HG03097 (cell line): ENCODE measurements around the gene GALNS.
"Not testable (repeated sequence)": the region's sequence is repeated elsewhere in the genome, so short reads cannot be mapped to it uniquely, and the experiment has no call there.

Source experiments
- ATAC-seq: cut with Tn5 transposase; IDR thresholded peaks from one replicate; pipeline ENCODE4 v1.9.1; 2021; ENCODE audit not compliant: unreplicated experiment, low FRiP score

Gene GALNS

GRCh38 chr16:88772871-88773811 is 83.6 kb downstream of the GALNS start:
- no peak for ATAC-seq

- ATAC-seq: not testable (repeated sequence)
Observed at GRCh38 chr16:88771781-88772180, 85.0 kb downstream of the GALNS start.

GRCh38 chr16:88771294-88771772 is 85.4 kb downstream of the GALNS start:
- ATAC-seq: no peak

GRCh38 chr16:88770461-88771293 is 86.1 kb downstream of the GALNS start:
- ATAC-seq: no peak

GRCh38 chr16:88769617-88770460 is 86.9 kb downstream of the GALNS start:
- no peak for ATAC-seq

- ATAC-seq: no peak
Observed at GRCh38 chr16:88768071-88768783, 88.5 kb downstream of the GALNS start.

- no peak for ATAC-seq
Observed at GRCh38 chr16:88767546-88768070, 89.1 kb downstream of the GALNS start.

- no peak for ATAC-seq
Observed at GRCh38 chr16:88766975-88767374, 89.8 kb downstream of the GALNS start.

GRCh38 chr16:88764913-88765349 is 91.8 kb downstream of the GALNS start:
- no peak for ATAC-seq

- ATAC-seq: no peak
Observed at GRCh38 chr16:88764080-88764479, 92.7 kb downstream of the GALNS start.
